PC-9 (cell line): ENCODE measurements around the gene EHMT1. TPM values are rescaled to one million over a fixed set of nuclear protein-coding genes. Genes with fewer than 3 reads are reported as not detected.
"Not testable (repeated sequence)": the region's sequence is repeated elsewhere in the genome, so short reads cannot be mapped to it uniquely, and the experiment has no call there.

Experiments
- BruUV-seq: library from RNA; stranded (reverse); fragments of 400-500 nt; replicated peaks from 2 replicates; lab custom pipeline; 2021; lab: Mats Ljungman, UMichigan
- CTCF ChIA-PET: fragments of 300-600 bp; sonication (Branson Sonifier 250); formaldehyde crosslinking; loops from one replicate; lab custom pipeline; 2022; ENCODE audit warnings: antibody characterized with exemption; lab: Charles Lee
- POLR2A ChIA-PET: fragments of 300-600 bp; sonication (Branson Sonifier 250); formaldehyde crosslinking; loops from one replicate; lab custom pipeline; 2022; ENCODE audit warnings: antibody characterized with exemption; ENCODE audit not compliant: unreplicated experiment; lab: Charles Lee
- DNase-seq, 2 experiments: peaks; one replicate each; pipeline versions ENCODE4 v3.0.0 to v3.0.0-alpha.2; 2015 to 2022; ENCODE audit warnings: mixed read lengths in 1 of 2
- H2AFZ ChIP-seq: fragments of 200-600 bp; sonication (generic); 2 replicates; pipeline ENCODE4 v1.8.1; 2017; ENCODE audit warnings: antibody characterized with exemption
- H3F3A ChIP-seq: fragments of 200-600 bp; sonication (generic); 2 replicates; pipeline ENCODE4 v1.8.1; 2017; ENCODE audit warnings: antibody characterized with exemption, mild to moderate bottlenecking, low read depth; ENCODE audit not compliant: insufficient read depth
- H3K27ac ChIP-seq: fragments of 200-600 bp; sonication (generic); 2 replicates; pipeline ENCODE4 v1.6.1; 2016; ENCODE audit warnings: mixed run types
- H3K27me3 ChIP-seq: fragments of 200-600 bp; sonication (generic); 2 replicates; pipeline ENCODE4 v1.6.1; 2016; ENCODE audit warnings: low read depth, mixed run types; ENCODE audit not compliant: insufficient read depth
- H3K36me3 ChIP-seq: fragments of 200-600 bp; sonication (generic); 2 replicates; pipeline ENCODE4 v1.6.1; 2016; ENCODE audit warnings: low read depth, mixed run types
- H3K4me1 ChIP-seq: fragments of 200-600 bp; sonication (generic); replicated peaks from 2 replicates; pipeline ENCODE4 v1.6.1; 2016; ENCODE audit warnings: mixed run types; ENCODE audit not compliant: insufficient read depth
- H3K4me2 ChIP-seq: fragments of 200-600 bp; sonication (generic); 2 replicates; pipeline ENCODE4 v1.6.1; 2017; ENCODE audit warnings: mixed run types
- H3K4me3 ChIP-seq: fragments of 200-600 bp; sonication (generic); 2 replicates; pipeline ENCODE4 v1.6.1; 2016; ENCODE audit warnings: mixed run types
- H3K79me2 ChIP-seq: fragments of 200-600 bp; sonication (generic); 2 replicates; pipeline ENCODE4 v1.6.1; 2017; ENCODE audit warnings: low read depth, mixed run types
- H3K9me2 ChIP-seq: fragments of 200-600 bp; sonication (generic); 2 replicates; pipeline ENCODE4 v1.8.1; 2017; ENCODE audit warnings: mild to moderate bottlenecking; ENCODE audit not compliant: insufficient read depth
- H3K9me3 ChIP-seq: fragments of 200-600 bp; sonication (generic); 2 replicates; pipeline ENCODE4 v1.8.1; 2016; ENCODE audit warnings: low read depth; ENCODE audit not compliant: insufficient read depth
- H4K20me1 ChIP-seq: fragments of 200-600 bp; sonication (generic); 2 replicates; pipeline ENCODE4 v1.8.1; 2017; ENCODE audit not compliant: insufficient read depth
- EZH2 ChIP-seq: fragments of 200-600 bp; sonication (generic); IDR thresholded peaks from 2 replicates; pipeline ENCODE4 v1.8.0; 2017; ENCODE audit warnings: antibody characterized with exemption, low read depth
- intact Hi-C: fragments of 100-400 bp; cut with micrococcal nuclease; formaldehyde crosslinking; loops from one replicate; pipeline ENCODE4 v1.10.0; 2022; ENCODE audit not compliant: unreplicated experiment
- total RNA-seq: library from RNA; stranded (reverse); gene quantifications from 2 replicates; pipeline ENCODE4 v1.2.3, GENCODE V29; 2021
- TF ChIP-seq, protein P1 (sequence below): fragments of 200-600 bp; sonication (generic); conservative IDR thresholded peaks from 2 replicates; pipeline ENCODE4 v1.6.1; 2017; ENCODE audit warnings: mixed run types, antibody characterized with exemption, mild to moderate bottlenecking, moderate library complexity

The EHMT1 gene
- total RNA-seq, 1 experiment from 2014 or later = 116 TPM

DNA sequence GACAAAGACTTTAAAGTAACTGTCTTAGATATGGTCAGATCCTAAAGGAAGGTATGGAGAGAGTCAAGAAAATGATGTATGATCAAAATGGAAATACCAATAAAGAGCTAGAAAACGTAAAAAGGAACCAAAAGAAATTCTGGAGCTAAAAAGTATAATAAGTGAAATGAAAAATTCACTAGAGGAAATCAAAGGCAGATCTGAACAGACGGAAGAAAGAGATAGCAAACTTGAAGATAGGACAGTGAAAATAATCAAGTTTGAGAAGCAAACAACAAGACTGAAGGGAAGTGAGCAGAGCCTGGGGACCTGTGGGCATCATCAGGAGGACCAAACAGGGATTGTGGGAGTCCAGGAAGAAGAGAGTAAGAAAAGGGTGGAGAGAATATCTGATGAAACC lies 115.4 kb downstream of the EHMT1 start:
- ChIA-PET CTCF (no interaction called here), POLR2A (no interaction called here)
- DNase-seq = no peak
- no peak for TF ChIP-seq EZH2
- TF ChIP-seq, protein P1, sequence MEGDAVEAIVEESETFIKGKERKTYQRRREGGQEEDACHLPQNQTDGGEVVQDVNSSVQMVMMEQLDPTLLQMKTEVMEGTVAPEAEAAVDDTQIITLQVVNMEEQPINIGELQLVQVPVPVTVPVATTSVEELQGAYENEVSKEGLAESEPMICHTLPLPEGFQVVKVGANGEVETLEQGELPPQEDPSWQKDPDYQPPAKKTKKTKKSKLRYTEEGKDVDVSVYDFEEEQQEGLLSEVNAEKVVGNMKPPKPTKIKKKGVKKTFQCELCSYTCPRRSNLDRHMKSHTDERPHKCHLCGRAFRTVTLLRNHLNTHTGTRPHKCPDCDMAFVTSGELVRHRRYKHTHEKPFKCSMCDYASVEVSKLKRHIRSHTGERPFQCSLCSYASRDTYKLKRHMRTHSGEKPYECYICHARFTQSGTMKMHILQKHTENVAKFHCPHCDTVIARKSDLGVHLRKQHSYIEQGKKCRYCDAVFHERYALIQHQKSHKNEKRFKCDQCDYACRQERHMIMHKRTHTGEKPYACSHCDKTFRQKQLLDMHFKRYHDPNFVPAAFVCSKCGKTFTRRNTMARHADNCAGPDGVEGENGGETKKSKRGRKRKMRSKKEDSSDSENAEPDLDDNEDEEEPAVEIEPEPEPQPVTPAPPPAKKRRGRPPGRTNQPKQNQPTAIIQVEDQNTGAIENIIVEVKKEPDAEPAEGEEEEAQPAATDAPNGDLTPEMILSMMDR = no peak
- Histone ChIP-seq H3K79me2 (no peaks in the 10 kb centered on the region), H3K36me3 (peaks cover 33% of the 10 kb centered on the region), H4K20me1 (no peaks in the 10 kb centered on the region), H3F3A (no peaks in the 10 kb centered on the region), H3K4me3 (no peak overlapping the region), H3K4me2 (no peak overlapping the region), H3K4me1 (no peaks in the 10 kb centered on the region), H3K9me2 (no peaks in the 10 kb centered on the region), H3K27ac (no peak overlapping the region), H3K27me3 (no peaks in the 10 kb centered on the region), H3K9me3 (peaks cover 6% of the 10 kb centered on the region), H2AFZ (no peak overlapping the region)
- intact Hi-C loops = no loop called here
- BruUV-seq = no TSS peak

DNA sequence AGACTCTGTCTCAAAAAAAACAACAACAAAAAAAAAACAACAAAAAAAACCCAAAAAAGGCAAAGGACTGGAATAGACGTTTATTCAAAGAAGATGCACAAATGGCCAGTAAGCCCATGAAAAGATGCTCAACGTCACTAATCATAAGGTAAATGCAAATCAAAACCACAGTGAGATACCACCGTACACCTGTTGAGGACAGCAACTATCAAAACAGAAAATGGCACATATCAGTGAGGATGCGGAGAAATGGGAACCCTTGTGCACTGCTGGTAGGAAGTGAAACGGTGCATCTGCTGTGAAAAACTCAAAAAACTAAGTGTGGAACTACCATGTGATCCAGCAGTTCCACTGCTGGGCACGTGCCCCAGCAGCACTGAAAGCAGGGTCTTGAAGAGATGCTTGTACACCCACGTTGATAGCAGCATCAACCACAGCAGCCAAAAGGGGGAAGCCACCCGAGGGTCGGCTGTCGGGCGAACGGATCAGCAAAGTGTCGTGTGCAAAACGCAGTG lies 119.4 kb downstream of the EHMT1 start:
- H3K4me2 ChIP-seq, POLR2A ChIA-PET, H3K9me3 ChIP-seq, H2AFZ ChIP-seq, H3F3A ChIP-seq, BruUV-seq, H3K9me2 ChIP-seq, H3K4me1 ChIP-seq, H3K27ac ChIP-seq, intact Hi-C loops, H3K27me3 ChIP-seq, H3K79me2 ChIP-seq, H4K20me1 ChIP-seq, H3K4me3 ChIP-seq, CTCF ChIA-PET, DNase-seq: not testable (repeated sequence)
- peaks cover 16% of the 10 kb centered on the region for H3K36me3 ChIP-seq

DNA sequence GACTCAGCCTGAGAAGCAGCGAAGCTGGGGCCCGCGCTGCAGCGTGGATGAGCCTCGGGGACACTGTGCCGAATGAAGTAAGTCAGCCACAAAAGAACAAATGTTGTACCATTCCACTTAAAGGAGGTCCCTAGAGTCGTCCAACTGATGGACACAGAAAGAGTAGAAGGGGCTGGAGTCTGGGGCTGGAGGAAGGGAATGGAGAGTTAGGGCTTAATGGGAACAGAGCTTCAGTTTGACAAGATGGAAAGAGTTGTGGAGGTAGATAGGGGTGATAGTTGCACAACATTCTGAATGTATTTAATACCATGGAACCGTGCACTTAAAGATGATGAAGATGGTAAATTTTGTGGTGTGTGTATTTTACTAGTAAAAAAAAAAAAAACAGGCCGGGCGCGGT lies 119.9 kb downstream of the EHMT1 start:
- no peak overlapping the region for H2AFZ ChIP-seq
- H3F3A ChIP-seq = no peaks in the 10 kb centered on the region
- no peak for TF ChIP-seq EZH2
- TF ChIP-seq, protein P1 = no peak
- H3K9me2 ChIP-seq = no peaks in the 10 kb centered on the region
- no peaks in the 10 kb centered on the region for H3K79me2 ChIP-seq
- no peaks in the 10 kb centered on the region for H3K4me1 ChIP-seq
- ChIA-PET POLR2A (no interaction called here), CTCF (no interaction called here)
- H3K9me3 ChIP-seq = peaks cover 6% of the 10 kb centered on the region
- H4K20me1 ChIP-seq = no peaks in the 10 kb centered on the region; the same call in 1 of the 2 replicates
- H3K4me3 ChIP-seq = no peak overlapping the region
- no peak for DNase-seq
- no peaks in the 10 kb centered on the region for H3K27me3 ChIP-seq
- H3K36me3 ChIP-seq = peaks cover 11% of the 10 kb centered on the region
- no peak overlapping the region for H3K4me2 ChIP-seq
- no peak overlapping the region for H3K27ac ChIP-seq
- no TSS peak for BruUV-seq
- intact Hi-C loops = no loop called here
